HepG2 (cell line): ENCODE measurements around the gene SH3GL1. TPM values are rescaled to one million over a fixed set of nuclear protein-coding genes. Genes with fewer than 3 reads are reported as not detected.

ENCODE experiments used
- CBX5 ChIP-seq: sonication (generic); formaldehyde crosslinking; IDR thresholded peaks from 2 replicates; pipeline ENCODE4 v1.4.0; 2020; ENCODE audit warnings: missing genetic modification reagents, borderline replicate concordance
- CENPX ChIP-seq: sonication (generic); formaldehyde crosslinking; IDR thresholded peaks from 2 replicates; pipeline ENCODE4 v1.9.0; 2021; ENCODE audit warnings: mild to moderate bottlenecking, missing genetic modification reagents, moderate library complexity
- CREB1 ChIP-seq, 2 experiments: fragments of 450-650 bp in 1 of 2; IDR thresholded peaks; 2 replicates each; pipeline ENCODE4 v1.6.1; 2016 to 2017; ENCODE audit warnings: control low read depth in 1 of 2, mild to moderate bottlenecking in 1 of 2, missing compliant biosample characterization in 1 of 2, missing genetic modification characterization in 1 of 2
- DMTF1 ChIP-seq: sonication (generic); formaldehyde crosslinking; IDR thresholded peaks from 2 replicates; pipeline ENCODE4 v1.4.0; 2020; ENCODE audit warnings: mild to moderate bottlenecking, missing genetic modification reagents
- EEA1 ChIP-seq: sonication (generic); formaldehyde crosslinking; IDR thresholded peaks from 2 replicates; pipeline ENCODE4 v1.5.1; 2020; ENCODE audit warnings: mild to moderate bottlenecking, missing genetic modification reagents, borderline replicate concordance
- GABPB1 ChIP-seq: IDR thresholded peaks from 2 replicates; pipeline ENCODE4 v1.6.1; 2016; ENCODE audit warnings: mild to moderate bottlenecking, missing genetic modification reagents, moderate library complexity, missing compliant biosample characterization
- HBP1 ChIP-seq: IDR thresholded peaks from 2 replicates; pipeline ENCODE4 v1.6.1; 2016; ENCODE audit warnings: low read depth, control low read depth
- MATR3 ChIP-seq: sonication (generic); formaldehyde crosslinking; IDR thresholded peaks from 2 replicates; pipeline ENCODE4 v1.4.0; 2020; ENCODE audit warnings: missing genetic modification reagents
- MBNL3 ChIP-seq: fragments of 250-450 bp; sonication (Bioruptor Pico); conservative IDR thresholded peaks from 2 replicates; pipeline ENCODE4 v1.8.0; 2022; ENCODE audit warnings: mild to moderate bottlenecking, inconsistent platforms
- MEIS1 ChIP-seq: sonication (generic); formaldehyde crosslinking; IDR thresholded peaks from 2 replicates; pipeline ENCODE4 v1.9.0; 2021; ENCODE audit warnings: mild to moderate bottlenecking, missing genetic modification reagents, moderate library complexity, borderline replicate concordance
- NCOA1 ChIP-seq: sonication (generic); formaldehyde crosslinking; IDR thresholded peaks from 2 replicates; pipeline ENCODE4 v1.9.0; 2021; ENCODE audit warnings: missing genetic modification reagents
- NFKB2 ChIP-seq: sonication (generic); formaldehyde crosslinking; IDR thresholded peaks from 2 replicates; pipeline ENCODE4 v1.4.0; 2020; ENCODE audit warnings: missing genetic modification reagents, borderline replicate concordance
- NR2F2 ChIP-seq: IDR thresholded peaks from 2 replicates; pipeline ENCODE4 v1.6.1; 2012; ENCODE audit warnings: low read depth, inconsistent platforms, borderline replicate concordance
- NRL ChIP-seq: sonication (generic); formaldehyde crosslinking; IDR thresholded peaks from 2 replicates; pipeline ENCODE4 v1.5.0; 2020; ENCODE audit warnings: missing genetic modification reagents, mild to moderate bottlenecking, moderate library complexity, borderline replicate concordance
- PPARG ChIP-seq: conservative IDR thresholded peaks from 2 replicates; pipeline ENCODE4 v1.6.1; 2016; ENCODE audit warnings: missing biosample characterization, missing genetic modification reagents
- PRPF4 ChIP-seq: fragments of 200-400 bp; formaldehyde crosslinking; IDR thresholded peaks from 2 replicates; pipeline ENCODE4 v1.6.1; 2016; ENCODE audit warnings: low read length, low read depth; ENCODE audit not compliant: poor library complexity, severe bottlenecking
- ZBTB34 ChIP-seq: sonication (generic); formaldehyde crosslinking; IDR thresholded peaks from 2 replicates; pipeline ENCODE4 v1.8.0; 2022; ENCODE audit warnings: mild to moderate bottlenecking, missing genetic modification reagents
- ZC3H4 ChIP-seq: sonication (generic); formaldehyde crosslinking; IDR thresholded peaks from 2 replicates; pipeline ENCODE4 v1.4.0; 2020; ENCODE audit warnings: missing genetic modification reagents, borderline replicate concordance
- ZNF264 ChIP-seq: sonication (generic); formaldehyde crosslinking; IDR thresholded peaks from 2 replicates; pipeline ENCODE4 v1.4.0; 2020; ENCODE audit warnings: missing genetic modification reagents
- ZNF513 ChIP-seq: sonication (generic); formaldehyde crosslinking; conservative IDR thresholded peaks from 2 replicates; pipeline ENCODE4 v1.5.0; 2020; ENCODE audit warnings: missing genetic modification reagents
- ZNF556 ChIP-seq: sonication (generic); formaldehyde crosslinking; IDR thresholded peaks from 2 replicates; pipeline ENCODE4 v1.4.0; 2020; ENCODE audit warnings: mild to moderate bottlenecking, missing genetic modification reagents, borderline replicate concordance
- ZNF557 ChIP-seq: sonication (generic); formaldehyde crosslinking; IDR thresholded peaks from 2 replicates; pipeline ENCODE4 v1.4.0; 2020; ENCODE audit warnings: missing genetic modification reagents
- ZNF841 ChIP-seq: sonication (generic); formaldehyde crosslinking; IDR thresholded peaks from 2 replicates; pipeline ENCODE4 v1.8.1; 2023; ENCODE audit warnings: missing genetic modification reagents, borderline replicate concordance
- polyA plus RNA-seq, 8 experiments: library from polyadenylated mRNA; depleted of rRNA in 3 of 8; stranded (reverse) in 7 of 8; unstranded in 1 of 8; fragments of >200 nt; fragmentation: Illumina TruSeq in 4 of 8; extraction: Trizol in 4 of 8; gene quantifications; 2 replicates each; pipeline versions ENCODE4 v1.2.1 to v1.2.3, GENCODE V29; 2011 to 2016; ENCODE audit warnings: low read depth in 4 of 8, missing spikeins in 1 of 8, mixed read lengths in 1 of 8; ENCODE audit not compliant: insufficient read depth in 1 of 8
- total RNA-seq, 5 experiments: library from RNA; depleted of rRNA; stranded (reverse); fragments of >200 nt; fragmentation: Illumina TruSeq; extraction: Trizol; gene quantifications; 2 replicates each; pipeline ENCODE4 v1.2.3, GENCODE V29; 2016; ENCODE audit warnings: low read depth in 1 of 5

The SH3GL1 gene
- total and polyA plus RNA-seq, 2 of the 13 experiments (the other 11 are each of a cell fraction or from before 2014, with no cell fraction given): 33.0 to 45.1 TPM

GRCh38 chr19:4402171-4403004 lies 2.0 kb upstream of the SH3GL1 start, which contains the start of gene CHAF1A (continued):
- TF ChIP-seq NR2F2 (no peak), PPARG (CRISPR knock-in tag) (no peak; the same call in 1 of the 2 replicates), GABPB1 (CRISPR knock-in tag) (peak; percentile 74), CREB1 (IDR thresholded peaks at IDR 0.05) (peak; percentile 98), CREB1 (CRISPR knock-in tag; IDR thresholded peaks at IDR 0.05) (peak; percentile 94), ZNF264 (CRISPR knock-in tag) (no peak), ZBTB34 (CRISPR knock-in tag) (no peak), ZNF841 (CRISPR knock-in tag) (no peak), CBX5 (CRISPR knock-in tag) (no peak; the same call in 1 of the 2 replicates), ZC3H4 (CRISPR knock-in tag) (no peak), CENPX (no peak), EEA1 (CRISPR knock-in tag) (0 out of 2 replicates have a peak, but pooled peaks have one; percentile 17), MEIS1 (CRISPR knock-in tag) (peak; percentile 72), DMTF1 (CRISPR knock-in tag) (no peak), ZNF557 (CRISPR knock-in tag) (no peak), NFKB2 (CRISPR knock-in tag) (no peak), ZNF556 (no peak; the same call in 1 of the 2 replicates), NRL (CRISPR knock-in tag) (no peak), PRPF4 (no peak), MBNL3 (CRISPR knock-in tag) (no peak), MATR3 (CRISPR knock-in tag) (no peak), HBP1 (CRISPR knock-in tag) (peak; percentile 68; the same call in 1 of the 2 replicates), NCOA1 (CRISPR knock-in tag) (no peak), ZNF513 (CRISPR knock-in tag) (no peak)
